SK-N-SH treated with all-trans-retinoic acid at 6 μM for 48 hours (cell line): ENCODE results near the gene CTTN.

Source experiments
- ATAC-seq: fragments of 200-7000 bp; cut with Tn5 transposase; 3 replicates; pipeline ENCODE4 v1.9.1; 2020; ENCODE audit warnings: mild to moderate bottlenecking, moderate library complexity
- ARNTL ChIP-seq: fragments of 450-650 bp; formaldehyde crosslinking; IDR thresholded peaks from 2 replicates; pipeline ENCODE4 v1.5.0; 2020; ENCODE audit warnings: low read depth, mild to moderate bottlenecking, moderate library complexity, borderline replicate concordance
- BACH2 ChIP-seq: fragments of 250-450 bp; sonication (Bioruptor Pico); IDR thresholded peaks from 2 replicates; pipeline ENCODE4 v1.9.0; 2021; ENCODE audit warnings: mild to moderate bottlenecking, borderline replicate concordance
- CSDC2 ChIP-seq: fragments of 250-450 bp; sonication (Bioruptor Pico); IDR thresholded peaks from 2 replicates; pipeline ENCODE4 v1.5.0; 2020; ENCODE audit warnings: mild to moderate bottlenecking, moderate library complexity
- CSRNP3 ChIP-seq: fragments of 250-450 bp; sonication (Bioruptor Pico); IDR thresholded peaks from 2 replicates; pipeline ENCODE4 v1.5.1; 2021; ENCODE audit warnings: mild to moderate bottlenecking, moderate library complexity
- ESRRG ChIP-seq: fragments of 250-450 bp; sonication (Bioruptor Pico); IDR thresholded peaks from 2 replicates; pipeline ENCODE4 v1.6.1; 2021; ENCODE audit warnings: mild to moderate bottlenecking
- GLIS3 ChIP-seq: fragments of 250-450 bp; sonication (Bioruptor Pico); IDR thresholded peaks from 2 replicates; pipeline ENCODE4 v1.5.0; 2020; ENCODE audit warnings: mild to moderate bottlenecking, moderate library complexity
- ISL1 ChIP-seq: fragments of 250-450 bp; sonication (Bioruptor Pico); IDR thresholded peaks from 2 replicates; pipeline ENCODE4 v2.1.2; 2022; ENCODE audit warnings: mild to moderate bottlenecking, moderate library complexity
- PATZ1 ChIP-seq: fragments of 250-450 bp; sonication (Bioruptor Pico); IDR thresholded peaks from 2 replicates; pipeline ENCODE4 v1.8.0; 2020; ENCODE audit warnings: mild to moderate bottlenecking, moderate library complexity, borderline replicate concordance
- POU6F1 ChIP-seq: fragments of 250-450 bp; sonication (Bioruptor Pico); IDR thresholded peaks from 2 replicates; pipeline ENCODE4 v1.8.0; 2021; ENCODE audit warnings: low read depth, mild to moderate bottlenecking, moderate library complexity, borderline replicate concordance
- PPARA ChIP-seq: fragments of 250-450 bp; sonication (Bioruptor Pico); IDR thresholded peaks from 2 replicates; pipeline ENCODE4 v1.5.0; 2020; ENCODE audit warnings: mild to moderate bottlenecking, borderline replicate concordance
- TCF4 ChIP-seq: fragments of 250-450 bp; sonication (Bioruptor Pico); IDR thresholded peaks from 2 replicates; pipeline ENCODE4 v1.8.0; 2021; ENCODE audit warnings: mild to moderate bottlenecking, moderate library complexity, borderline replicate concordance
- TOX ChIP-seq: fragments of 250-450 bp; sonication (Bioruptor Pico); IDR thresholded peaks from 2 replicates; pipeline ENCODE4 v1.8.0; 2021; ENCODE audit warnings: mild to moderate bottlenecking, moderate library complexity, borderline replicate concordance
- TSHZ2 ChIP-seq: fragments of 250-450 bp; sonication (Bioruptor Pico); IDR thresholded peaks from 2 replicates; pipeline ENCODE4 v1.5.0; 2020; ENCODE audit warnings: mild to moderate bottlenecking, moderate library complexity
- ZC3H10 ChIP-seq: fragments of 250-450 bp; sonication (Bioruptor Pico); IDR thresholded peaks from 2 replicates; pipeline ENCODE4 v1.5.1; 2021; ENCODE audit warnings: mild to moderate bottlenecking, moderate library complexity
- ZFP30 ChIP-seq: fragments of 450-650 bp; formaldehyde crosslinking; IDR thresholded peaks from 2 replicates; pipeline ENCODE4 v1.5.0; 2022; ENCODE audit warnings: mild to moderate bottlenecking, moderate library complexity
- ZNF565 ChIP-seq: fragments of 450-650 bp; formaldehyde crosslinking; conservative IDR thresholded peaks from 2 replicates; pipeline ENCODE4 v1.5.0; 2020; ENCODE audit warnings: low read depth, mild to moderate bottlenecking, moderate library complexity
- ZNF70 ChIP-seq: fragments of 450-650 bp; formaldehyde crosslinking; IDR thresholded peaks from 2 replicates; pipeline ENCODE4 v1.5.0; 2020; ENCODE audit warnings: mild to moderate bottlenecking, moderate library complexity
- ZNF8 ChIP-seq: fragments of 450-650 bp; formaldehyde crosslinking; IDR thresholded peaks from 2 replicates; pipeline ENCODE4 v1.5.0; 2020; ENCODE audit warnings: mild to moderate bottlenecking, moderate library complexity

Gene CTTN

GRCh38 chr11:70473873-70474690 lies 75.8 kb downstream of the CTTN start:
- no peak for TF ChIP-seq ZNF70 (CRISPR knock-in tag)

GRCh38 chr11:70474710-70475109 lies 76.4 kb downstream of the CTTN start:
- ATAC-seq, result no peak
- no peak for TF ChIP-seq ZFP30 (CRISPR knock-in tag)
- no peak for TF ChIP-seq TSHZ2 (CRISPR knock-in tag)
- no peak for TF ChIP-seq ZC3H10
- no peak for TF ChIP-seq ARNTL (CRISPR knock-in tag)
- TF ChIP-seq ZNF70 (CRISPR knock-in tag), result no peak

More at GRCh38 chr11:70473873-70474690, 75.8 kb downstream of the CTTN start:
- no peak for ATAC-seq

- TF ChIP-seq PPARA (CRISPR knock-in tag), result no peak
- no peak for TF ChIP-seq ESRRG (CRISPR knock-in tag)
- no peak for TF ChIP-seq TCF4
- no peak for TF ChIP-seq POU6F1 (CRISPR knock-in tag)
- no peak for TF ChIP-seq ZC3H10
- no peak for TF ChIP-seq ZNF70 (CRISPR knock-in tag)
- TF ChIP-seq BACH2 (CRISPR knock-in tag), result no peak
- ATAC-seq, result no peak
Observed at GRCh38 chr11:70476669-70477068, 78.3 kb downstream of the CTTN start.

- no peak for ATAC-seq
- TF ChIP-seq PATZ1 (CRISPR knock-in tag), result no peak
- TF ChIP-seq CSRNP3 (CRISPR knock-in tag), result no peak
- no peak for TF ChIP-seq PPARA (CRISPR knock-in tag)
- no peak for TF ChIP-seq TOX (CRISPR knock-in tag)
- TF ChIP-seq TCF4, result no peak
- TF ChIP-seq, all 23 proteins: peak for 0
Observed at GRCh38 chr11:70477176-70477575, 78.8 kb downstream of the CTTN start.

GRCh38 chr11:70477609-70478008 lies 79.3 kb downstream of the CTTN start:
- no peak for ATAC-seq
- TF ChIP-seq ARNTL (CRISPR knock-in tag) (no peak), ESRRG (CRISPR knock-in tag) (no peak), PATZ1 (CRISPR knock-in tag) (no peak), ZNF565 (CRISPR knock-in tag) (no peak), ZNF8 (CRISPR knock-in tag) (no peak), ISL1 (CRISPR knock-in tag) (no peak), CSDC2 (CRISPR knock-in tag) (no peak), GLIS3 (CRISPR knock-in tag) (no peak), PPARA (CRISPR knock-in tag) (no peak)
